Skeletal muscle satellite cell (primary cell): Measurements from ENCODE around the gene GPRC5B. TPM values are rescaled to one million over a fixed set of nuclear protein-coding genes. Genes with fewer than 3 reads are reported as not detected.

Experiments used
- H3K27me3 ChIP-seq: 2 replicates; pipeline ENCODE4 v1.7.0; 2013; ENCODE audit warnings: low read length; ENCODE audit not compliant: control insufficient read depth, insufficient read depth
- H3K36me3 ChIP-seq: 2 replicates; pipeline ENCODE4 v1.7.0; 2013; ENCODE audit warnings: mild to moderate bottlenecking, control low read depth, low read length; ENCODE audit not compliant: insufficient read depth
- H3K4me1 ChIP-seq: 2 replicates; pipeline ENCODE4 v1.7.0; 2013; ENCODE audit warnings: low read length; ENCODE audit not compliant: control insufficient read depth, insufficient read depth
- H3K4me2 ChIP-seq: 2 replicates; pipeline ENCODE4 v1.7.0; 2013; ENCODE audit warnings: mild to moderate bottlenecking, low read length
- H3K4me3 ChIP-seq: 2 replicates; pipeline ENCODE4 v1.7.0; 2013; ENCODE audit warnings: low read length
- H3K9ac ChIP-seq: 2 replicates; pipeline ENCODE4 v1.7.0; 2013; ENCODE audit warnings: mild to moderate bottlenecking, low read depth, low read length, moderate library complexity
- H3K9me3 ChIP-seq: replicated peaks from 2 replicates; pipeline ENCODE4 v1.7.0; 2013; ENCODE audit warnings: mild to moderate bottlenecking, control low read depth, low read length
- total RNA-seq: library from RNA; depleted of rRNA; stranded (reverse); fragments of >200 nt; gene quantifications from 2 replicates; pipeline ENCODE4 v1.2.3, GENCODE V29; 2012; rRNA removed

GPRC5B gene, protein sequence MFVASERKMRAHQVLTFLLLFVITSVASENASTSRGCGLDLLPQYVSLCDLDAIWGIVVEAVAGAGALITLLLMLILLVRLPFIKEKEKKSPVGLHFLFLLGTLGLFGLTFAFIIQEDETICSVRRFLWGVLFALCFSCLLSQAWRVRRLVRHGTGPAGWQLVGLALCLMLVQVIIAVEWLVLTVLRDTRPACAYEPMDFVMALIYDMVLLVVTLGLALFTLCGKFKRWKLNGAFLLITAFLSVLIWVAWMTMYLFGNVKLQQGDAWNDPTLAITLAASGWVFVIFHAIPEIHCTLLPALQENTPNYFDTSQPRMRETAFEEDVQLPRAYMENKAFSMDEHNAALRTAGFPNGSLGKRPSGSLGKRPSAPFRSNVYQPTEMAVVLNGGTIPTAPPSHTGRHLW
- under 0.01 and 5.0 TPM in 2 replicates for total RNA-seq

DNA sequence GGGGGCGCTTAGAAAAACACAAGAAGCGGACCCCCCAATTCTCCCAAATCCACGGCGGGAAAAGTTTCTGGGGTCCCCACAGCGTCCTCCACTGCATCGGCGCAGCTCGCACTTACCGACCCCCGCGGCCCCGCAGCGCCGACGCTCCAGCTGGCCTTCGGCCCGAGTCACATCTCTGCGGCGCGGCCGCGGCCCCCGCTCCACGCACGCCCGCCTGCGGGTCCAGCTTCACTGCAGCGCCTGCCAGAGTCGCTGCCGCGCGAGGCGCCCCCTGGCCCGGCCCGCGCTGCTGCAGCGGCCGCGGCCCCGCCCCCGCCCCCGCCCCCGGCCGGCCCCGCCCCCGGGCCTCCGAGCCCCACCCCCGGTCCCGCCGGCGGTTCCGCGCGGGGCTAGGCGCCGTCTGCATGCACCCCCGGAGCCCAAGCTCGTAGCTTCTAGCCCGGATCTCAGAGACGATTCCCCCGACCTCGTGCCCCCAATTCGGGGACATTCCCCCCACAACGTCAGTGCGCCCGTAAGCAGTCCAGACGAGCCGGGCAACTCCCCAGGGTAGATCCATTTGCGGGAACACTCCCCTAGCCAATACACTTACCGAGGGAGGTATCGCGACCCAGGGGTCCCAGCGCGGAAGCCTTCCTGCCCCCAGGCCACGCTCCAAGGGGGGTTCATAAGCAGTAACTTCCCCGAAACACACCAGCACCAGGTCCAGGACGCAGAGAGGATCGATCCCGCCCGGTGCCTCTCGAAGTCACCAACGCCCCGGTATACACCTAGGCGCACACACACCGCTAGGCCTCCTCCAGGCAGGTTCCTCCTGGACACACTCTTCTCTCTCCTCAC, at the start of gene GPRC5B:
Gene GPRC5B, minus strand, starts transcription at position 238 of the 840 bp plus-strand sequence. CDS start 12,003 bp downstream, outside the sequence.
- Histone ChIP-seq H3K36me3 (no peaks in the 10 kb centered on the region), H3K4me1 (peaks cover 8% of the 10 kb centered on the region), H3K27me3 (peaks cover 14% of the 10 kb centered on the region), H3K9me3 (no peaks in the 10 kb centered on the region), H3K4me3 (peak within 1 kb of the TSS; percentile 79), H3K4me2 (peak within 1 kb of the TSS; percentile 97), H3K9ac (peak within 1 kb of the TSS; percentile 74)

DNA sequence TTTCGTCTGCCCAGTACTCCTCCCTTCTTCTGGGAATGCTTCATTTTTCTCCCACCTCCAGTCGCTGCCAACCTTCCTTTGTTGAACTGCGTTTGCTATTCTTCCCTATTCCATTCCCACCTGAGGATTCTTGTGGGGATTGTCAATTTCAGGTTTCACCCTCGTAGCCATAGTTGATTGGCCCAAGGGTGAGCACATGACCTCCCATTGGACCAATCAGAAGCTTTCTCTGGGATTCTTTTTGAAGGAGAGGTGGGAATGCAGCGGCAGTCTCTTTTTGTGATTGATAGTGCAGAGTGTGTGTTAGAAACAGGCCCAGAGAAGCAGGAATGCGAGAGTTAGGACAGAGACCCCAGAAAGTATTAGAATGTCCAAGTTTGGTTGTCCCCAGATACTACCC, 49.1 kb upstream of the GPRC5B start:
- Histone ChIP-seq H3K4me2 (no peak overlapping the region), H3K36me3 (no peaks in the 10 kb centered on the region)

DNA sequence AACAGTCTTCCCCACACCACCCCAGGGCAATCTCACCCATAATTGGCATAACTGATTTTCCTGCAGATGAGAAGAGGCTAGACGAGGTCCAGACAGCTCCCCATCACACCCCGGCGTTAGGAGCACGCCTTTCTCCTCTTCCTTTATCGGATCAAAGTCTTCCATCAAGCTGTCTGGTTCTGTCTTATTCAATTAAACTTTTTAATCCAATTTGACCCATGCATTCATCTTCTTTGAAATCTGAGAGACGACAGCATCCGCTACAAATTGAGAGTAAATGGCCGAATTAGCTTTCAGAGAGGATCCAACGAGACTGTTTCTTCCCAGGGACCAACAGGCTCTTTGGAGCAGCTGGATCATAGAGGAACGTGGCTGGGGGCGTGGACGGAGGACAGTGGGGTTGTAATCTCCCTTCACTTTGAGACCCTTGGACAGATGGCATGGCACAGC, 44.4 kb upstream of the GPRC5B start:
- Histone ChIP-seq H3K4me3 (no peak overlapping the region), H3K27me3 (no peaks in the 10 kb centered on the region), H3K36me3 (no peaks in the 10 kb centered on the region), H3K4me1 (no peaks in the 10 kb centered on the region), H3K4me2 (no peak overlapping the region), H3K9ac (no peak overlapping the region), H3K9me3 (no peaks in the 10 kb centered on the region)

More for the DNA sequence above, 49.1 kb upstream of the GPRC5B start:
- H3K27me3 ChIP-seq, result no peaks in the 10 kb centered on the region
- H3K4me3 ChIP-seq, result no peak overlapping the region
- H3K9ac ChIP-seq, result no peak overlapping the region
- no peaks in the 10 kb centered on the region for H3K4me1 ChIP-seq
- no peaks in the 10 kb centered on the region for H3K9me3 ChIP-seq

DNA sequence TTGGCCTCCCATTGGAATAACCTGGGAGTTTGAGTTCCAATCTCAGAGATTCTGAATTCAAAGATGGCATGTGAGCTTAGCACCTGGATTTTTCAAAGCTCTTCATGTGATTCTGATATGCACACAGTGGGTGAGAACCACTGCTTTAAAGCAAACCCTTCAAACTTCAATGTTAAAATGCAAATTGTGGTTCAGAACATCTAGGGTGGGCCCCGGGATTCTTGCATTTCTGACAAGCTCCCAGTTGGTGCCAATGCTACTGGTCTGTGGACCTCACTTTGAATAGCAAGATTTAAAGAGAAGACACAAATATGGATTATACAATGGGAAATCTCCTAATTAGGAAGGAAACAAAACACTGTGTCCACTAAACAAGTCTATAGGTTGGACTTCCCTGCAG, 43.8 kb upstream of the GPRC5B start:
- no peaks in the 10 kb centered on the region for H3K36me3 ChIP-seq
- no peaks in the 10 kb centered on the region for H3K27me3 ChIP-seq
- no peak overlapping the region for H3K9ac ChIP-seq
- H3K4me3 ChIP-seq, result no peak overlapping the region
- no peak overlapping the region for H3K4me2 ChIP-seq
- H3K4me1 ChIP-seq, result no peaks in the 10 kb centered on the region
- H3K9me3 ChIP-seq, result no peaks in the 10 kb centered on the region

DNA sequence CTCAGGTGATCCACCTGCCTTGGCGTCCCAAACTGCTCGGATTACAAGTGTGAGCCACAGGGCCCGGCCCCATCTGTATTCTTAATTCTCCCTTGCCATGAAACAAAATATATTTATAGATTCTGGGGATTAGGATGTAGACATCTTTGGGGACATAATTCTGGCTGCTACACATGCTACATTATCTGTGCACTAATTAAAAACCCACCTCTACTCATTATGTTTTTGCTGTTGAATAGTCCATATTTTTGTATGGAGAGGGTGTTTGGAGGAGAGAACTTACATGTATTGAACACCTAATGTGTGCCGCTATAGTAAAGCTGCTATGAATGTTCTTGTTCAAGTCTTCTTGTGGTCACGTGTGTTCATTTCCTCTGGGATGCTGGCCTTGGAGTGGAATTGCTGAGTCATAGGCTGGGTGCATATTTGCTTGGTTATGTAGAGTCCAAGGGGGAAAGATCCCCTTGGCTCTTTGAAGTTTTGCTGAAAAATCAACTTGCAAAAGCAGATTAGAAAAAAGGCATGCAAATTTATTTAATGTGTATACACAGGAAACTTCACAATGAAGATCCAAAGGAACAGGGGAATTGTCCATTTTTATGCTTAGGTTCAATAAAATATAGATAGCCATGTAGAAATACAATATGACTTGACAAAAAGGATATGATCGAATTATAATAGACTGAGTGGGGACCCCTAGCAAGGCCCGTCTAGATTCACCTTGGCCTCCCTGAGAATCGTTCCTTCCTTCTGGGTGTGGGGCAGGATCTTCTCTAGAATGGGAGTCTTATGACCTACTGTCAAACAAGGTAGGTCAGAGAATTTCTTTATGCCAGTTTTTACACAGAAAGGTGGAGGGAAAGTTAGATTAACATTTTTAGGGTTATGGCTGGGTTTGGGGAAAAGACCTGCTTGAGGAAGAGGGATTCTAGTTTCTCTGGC, 42.1 kb upstream of the GPRC5B start:
- Histone ChIP-seq H3K27me3 (no peaks in the 10 kb centered on the region), H3K36me3 (no peaks in the 10 kb centered on the region), H3K9ac (no peak overlapping the region), H3K9me3 (no peaks in the 10 kb centered on the region), H3K4me1 (no peaks in the 10 kb centered on the region), H3K4me2 (no peak overlapping the region), H3K4me3 (no peak overlapping the region)

DNA sequence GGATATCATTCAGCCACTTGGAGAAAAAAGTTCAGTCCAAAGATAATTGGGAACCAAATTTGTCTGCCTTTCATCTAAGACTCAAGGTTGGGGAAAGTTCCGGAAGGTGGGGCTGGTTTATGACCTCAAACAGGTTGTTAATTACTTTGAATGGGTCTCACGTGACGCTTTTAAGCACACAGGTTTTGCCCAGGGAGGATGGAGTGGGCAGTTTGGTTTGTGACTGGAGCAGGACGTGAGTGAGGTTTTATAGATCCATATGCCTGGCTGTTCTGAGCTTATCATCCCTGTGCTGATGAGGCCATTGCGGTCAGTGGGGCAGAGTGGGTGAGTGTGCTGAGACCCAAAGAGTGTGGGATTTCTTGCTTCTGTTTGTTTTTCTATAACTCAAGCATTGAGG, 38.7 kb upstream of the GPRC5B start:
- no peaks in the 10 kb centered on the region for H3K9me3 ChIP-seq
- no peak overlapping the region for H3K4me3 ChIP-seq
- H3K4me1 ChIP-seq, result no peaks in the 10 kb centered on the region
- no peak overlapping the region for H3K4me2 ChIP-seq
- H3K27me3 ChIP-seq, result no peaks in the 10 kb centered on the region
- H3K9ac ChIP-seq, result no peak overlapping the region
- H3K36me3 ChIP-seq, result no peaks in the 10 kb centered on the region

DNA sequence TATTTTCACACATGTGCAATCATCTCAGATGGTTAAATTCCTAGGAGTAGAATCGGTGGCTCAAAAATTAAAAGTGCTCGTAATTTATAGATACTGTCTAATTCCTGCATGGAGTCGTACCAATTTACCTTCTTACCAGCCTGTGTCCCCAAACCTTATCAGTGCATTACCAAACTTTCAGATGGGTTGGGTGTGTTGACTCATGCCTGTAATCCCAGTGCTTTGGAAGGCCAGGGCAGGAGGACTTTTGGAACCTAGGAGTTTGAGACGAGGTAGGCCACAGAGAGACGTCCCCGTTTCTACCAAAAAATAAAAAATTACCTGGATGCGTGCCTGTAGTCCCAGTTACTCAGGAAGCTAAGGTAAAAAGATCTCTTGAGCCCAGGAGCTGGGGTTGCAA, 34.5 kb upstream of the GPRC5B start:
- Histone ChIP-seq H3K9me3 (no peaks in the 10 kb centered on the region), H3K27me3 (no peaks in the 10 kb centered on the region), H3K9ac (no peak overlapping the region), H3K4me2 (no peak overlapping the region), H3K4me1 (no peaks in the 10 kb centered on the region), H3K4me3 (no peak overlapping the region), H3K36me3 (no peaks in the 10 kb centered on the region)

DNA sequence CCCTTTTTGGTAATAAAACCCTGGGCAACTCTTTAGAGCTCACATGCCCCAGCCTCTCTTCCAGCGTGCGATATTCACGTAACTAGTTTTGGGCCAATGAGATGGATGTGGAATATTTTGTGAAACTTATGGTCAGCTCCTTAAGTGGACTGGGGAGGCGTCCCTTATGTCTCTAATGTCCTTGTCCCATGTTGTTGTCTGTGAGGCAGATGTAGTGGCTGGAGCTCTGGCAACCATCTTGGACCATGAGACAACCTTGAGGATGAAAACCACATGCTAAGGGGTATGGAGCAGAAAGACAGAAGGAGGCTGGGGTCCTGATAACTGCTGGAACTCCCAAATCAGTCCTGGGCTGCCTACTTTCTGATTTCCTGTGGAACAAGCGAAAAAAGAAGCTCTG, 31.4 kb upstream of the GPRC5B start:
- Histone ChIP-seq H3K4me2 (no peak overlapping the region), H3K9ac (no peak overlapping the region), H3K36me3 (no peaks in the 10 kb centered on the region), H3K9me3 (no peaks in the 10 kb centered on the region), H3K4me1 (peaks cover 4% of the 10 kb centered on the region), H3K27me3 (no peaks in the 10 kb centered on the region), H3K4me3 (no peak overlapping the region)

DNA sequence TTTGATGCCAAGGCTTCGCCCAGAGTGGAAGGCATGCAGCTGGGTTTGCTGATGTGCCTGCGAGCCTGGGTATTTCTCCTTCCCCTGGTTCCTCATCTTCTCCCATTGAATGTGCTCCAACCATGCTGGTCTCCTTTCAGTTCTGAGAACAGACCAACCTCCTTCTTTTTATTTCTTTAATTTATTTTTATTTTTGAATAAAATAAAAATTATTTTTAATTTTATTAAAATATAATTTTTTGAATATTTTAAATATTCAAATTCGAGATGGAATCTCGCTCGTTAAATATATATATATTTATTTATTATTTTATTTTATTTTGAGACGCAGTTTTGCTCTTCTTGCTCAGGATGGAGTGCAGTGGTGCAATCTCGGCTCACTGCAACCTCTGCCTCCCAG, 30.2 kb upstream of the GPRC5B start:
- H3K4me3 ChIP-seq, result no peak overlapping the region
- no peak overlapping the region for H3K9ac ChIP-seq
- H3K27me3 ChIP-seq, result no peaks in the 10 kb centered on the region
- peaks cover 4% of the 10 kb centered on the region for H3K4me1 ChIP-seq
- H3K9me3 ChIP-seq, result no peaks in the 10 kb centered on the region
- H3K36me3 ChIP-seq, result no peaks in the 10 kb centered on the region
- H3K4me2 ChIP-seq, result no peak overlapping the region

DNA sequence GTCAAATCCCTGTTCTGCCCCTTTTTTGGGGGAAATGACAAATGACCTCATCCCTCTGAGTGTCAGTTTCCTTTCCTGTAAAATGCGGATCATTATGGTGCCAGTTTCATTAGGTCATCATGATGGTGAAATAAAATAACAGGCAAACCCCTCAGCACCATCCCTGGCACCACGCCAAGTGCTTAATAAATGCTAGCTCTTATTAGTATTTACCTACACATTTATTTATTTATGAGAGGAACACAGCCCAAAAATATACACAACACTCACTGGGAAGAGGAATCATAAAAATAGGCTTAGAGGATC, 28.6 kb upstream of the GPRC5B start:
- H3K4me3 ChIP-seq, result no peak overlapping the region
- H3K4me2 ChIP-seq, result no peak overlapping the region
- H3K27me3 ChIP-seq, result no peaks in the 10 kb centered on the region
- no peaks in the 10 kb centered on the region for H3K36me3 ChIP-seq
- H3K4me1 ChIP-seq, result peaks cover 4% of the 10 kb centered on the region
- no peak overlapping the region for H3K9ac ChIP-seq
- no peaks in the 10 kb centered on the region for H3K9me3 ChIP-seq
